Measurements from ENCODE around the gene TMEM117. TPM values are rescaled to one million over a fixed set of nuclear protein-coding genes. Genes with fewer than 3 reads are reported as not detected.

TMEM117 gene
- total RNA-seq, 1 donor, result 22.4 TPM

- Histone ChIP-seq H4K20me1 (ENCODE audit: insufficient read depth, low read length) (no peaks in the 10 kb centered on the region), H3K4me2 (ENCODE audit: insufficient read depth, low read length) (no peak overlapping the region), H3K79me2 (ENCODE audit: insufficient read depth, low read length) (no peaks in the 10 kb centered on the region), H3K9me3 (ENCODE audit: low read depth, low read length) (no peaks in the 10 kb centered on the region), H3K27ac (ENCODE audit: low read depth, low read length) (no peak overlapping the region), H3K4me3 (ENCODE audit: insufficient read depth, low read length) (no peak overlapping the region), H3K27me3 (ENCODE audit: insufficient read depth, low read length) (no peaks in the 10 kb centered on the region), H3K4me1 (ENCODE audit: insufficient read depth, low read length) (no peaks in the 10 kb centered on the region), H3K36me3 (ENCODE audit: insufficient read depth, low read length) (no peaks in the 10 kb centered on the region), H2AFZ (ENCODE audit: low read length) (no peak overlapping the region)
- TF ChIP-seq CTCF (IDR thresholded peaks at IDR 0.05; ENCODE audit: extremely low read depth, low read depth, low read length), result no peak
- DNase-seq (ENCODE audit: insufficient read length, low spot score, missing footprints), result no peak
Measured at GRCh38 chr12:44058366-44058765, 222.5 kb downstream of the TMEM117 start.

GRCh38 chr12:44059476-44059875, 223.6 kb downstream of the TMEM117 start:
- TF ChIP-seq CTCF (IDR thresholded peaks at IDR 0.05; ENCODE audit: extremely low read depth, low read depth, low read length), result no peak
- Histone ChIP-seq H3K4me1 (ENCODE audit: insufficient read depth, low read length) (no peaks in the 10 kb centered on the region), H2AFZ (ENCODE audit: low read length) (no peak overlapping the region), H3K4me2 (ENCODE audit: insufficient read depth, low read length) (no peak overlapping the region), H4K20me1 (ENCODE audit: insufficient read depth, low read length) (no peaks in the 10 kb centered on the region), H3K79me2 (ENCODE audit: insufficient read depth, low read length) (no peaks in the 10 kb centered on the region), H3K27me3 (ENCODE audit: insufficient read depth, low read length) (no peaks in the 10 kb centered on the region), H3K36me3 (ENCODE audit: insufficient read depth, low read length) (no peaks in the 10 kb centered on the region), H3K4me3 (ENCODE audit: insufficient read depth, low read length) (no peak overlapping the region), H3K9me3 (ENCODE audit: low read depth, low read length) (no peaks in the 10 kb centered on the region), H3K27ac (ENCODE audit: low read depth, low read length) (no peak overlapping the region)
- DNase-seq (ENCODE audit: insufficient read length, low spot score, missing footprints), result no peak

GRCh38 chr12:44063671-44064070, 227.8 kb downstream of the TMEM117 start:
- Histone ChIP-seq H3K79me2 (ENCODE audit: insufficient read depth, low read length) (no peaks in the 10 kb centered on the region), H3K36me3 (ENCODE audit: insufficient read depth, low read length) (no peaks in the 10 kb centered on the region), H3K4me1 (ENCODE audit: insufficient read depth, low read length) (no peaks in the 10 kb centered on the region), H3K27ac (ENCODE audit: low read depth, low read length) (no peak overlapping the region), H3K4me2 (ENCODE audit: insufficient read depth, low read length) (no peak overlapping the region), H3K9me3 (ENCODE audit: low read depth, low read length) (no peaks in the 10 kb centered on the region), H2AFZ (ENCODE audit: low read length) (no peak overlapping the region), H3K4me3 (ENCODE audit: insufficient read depth, low read length) (no peak overlapping the region), H3K27me3 (ENCODE audit: insufficient read depth, low read length) (no peaks in the 10 kb centered on the region), H4K20me1 (ENCODE audit: insufficient read depth, low read length) (no peaks in the 10 kb centered on the region)
- DNase-seq (ENCODE audit: insufficient read length, low spot score, missing footprints), result no peak
- TF ChIP-seq CTCF (IDR thresholded peaks at IDR 0.05; ENCODE audit: extremely low read depth, low read depth, low read length), result no peak

- no peaks in the 10 kb centered on the region for H3K36me3 ChIP-seq (ENCODE audit: insufficient read depth, low read length)
- no peaks in the 10 kb centered on the region for H3K9me3 ChIP-seq (ENCODE audit: low read depth, low read length)
- no peak overlapping the region for H3K27ac ChIP-seq (ENCODE audit: low read depth, low read length)
- DNase-seq (ENCODE audit: insufficient read length, low spot score, missing footprints), result no peak
- H3K4me2 ChIP-seq (ENCODE audit: insufficient read depth, low read length), result no peak overlapping the region
- H3K4me3 ChIP-seq (ENCODE audit: insufficient read depth, low read length), result no peak overlapping the region
- no peak for TF ChIP-seq CTCF (IDR thresholded peaks at IDR 0.05; ENCODE audit: extremely low read depth, low read depth, low read length)
- H3K4me1 ChIP-seq (ENCODE audit: insufficient read depth, low read length), result no peaks in the 10 kb centered on the region
- no peaks in the 10 kb centered on the region for H4K20me1 ChIP-seq (ENCODE audit: insufficient read depth, low read length)
- H3K27me3 ChIP-seq (ENCODE audit: insufficient read depth, low read length), result no peaks in the 10 kb centered on the region
- no peak overlapping the region for H2AFZ ChIP-seq (ENCODE audit: low read length)
- no peaks in the 10 kb centered on the region for H3K79me2 ChIP-seq (ENCODE audit: insufficient read depth, low read length)
Measured at GRCh38 chr12:44076871-44077270, 241.0 kb downstream of the TMEM117 start.

All from osteoblast (primary cell).